Ishikawa (cell line): ENCODE results near the gene NKD1.

ENCODE experiments used
- CEBPB ChIP-seq: IDR thresholded peaks from 2 replicates; pipeline ENCODE4 v1.6.1; 2012
- CREB1 ChIP-seq: IDR thresholded peaks from 2 replicates; pipeline ENCODE4 v1.6.1; 2012; ENCODE audit warnings: low read depth
- EGR1 ChIP-seq: IDR thresholded peaks from 2 replicates; pipeline ENCODE4 v1.6.1; 2012
- EP300 ChIP-seq: IDR thresholded peaks from 2 replicates; pipeline ENCODE4 v1.6.1; 2012; ENCODE audit warnings: borderline replicate concordance
- FOXM1 ChIP-seq: IDR thresholded peaks from 2 replicates; pipeline ENCODE4 v1.6.1; 2012; ENCODE audit warnings: low read depth, borderline replicate concordance
- NFIC ChIP-seq: IDR thresholded peaks from 2 replicates; pipeline ENCODE4 v1.6.1; 2012
- RAD21 ChIP-seq: IDR thresholded peaks from 2 replicates; pipeline ENCODE4 v1.6.1; 2012; ENCODE audit warnings: low read depth
- TAF1 ChIP-seq: IDR thresholded peaks from 2 replicates; pipeline ENCODE4 v1.6.1; 2012; ENCODE audit warnings: low read depth, mild to moderate bottlenecking
- TCF12 ChIP-seq: IDR thresholded peaks from 2 replicates; pipeline ENCODE4 v1.6.1; 2012; ENCODE audit warnings: low read depth
- TEAD4 ChIP-seq: IDR thresholded peaks from 2 replicates; pipeline ENCODE4 v1.6.1; 2012
- USF1 ChIP-seq: IDR thresholded peaks from 2 replicates; pipeline ENCODE4 v1.6.1; 2012
- YY1 ChIP-seq: IDR thresholded peaks from 2 replicates; pipeline ENCODE4 v1.6.1; 2012; ENCODE audit warnings: low read depth
- ZBTB7A ChIP-seq: IDR thresholded peaks from 2 replicates; pipeline ENCODE4 v1.6.1; 2012; ENCODE audit warnings: low read depth
- TF ChIP-seq, protein P1 (sequence below): IDR thresholded peaks from 2 replicates; pipeline ENCODE4 v1.6.1; 2012
- TF ChIP-seq, protein P2 (sequence below): IDR thresholded peaks from 2 replicates; pipeline ENCODE4 v1.6.1; 2012; ENCODE audit warnings: low read depth, mild to moderate bottlenecking

The NKD1 gene

DNA sequence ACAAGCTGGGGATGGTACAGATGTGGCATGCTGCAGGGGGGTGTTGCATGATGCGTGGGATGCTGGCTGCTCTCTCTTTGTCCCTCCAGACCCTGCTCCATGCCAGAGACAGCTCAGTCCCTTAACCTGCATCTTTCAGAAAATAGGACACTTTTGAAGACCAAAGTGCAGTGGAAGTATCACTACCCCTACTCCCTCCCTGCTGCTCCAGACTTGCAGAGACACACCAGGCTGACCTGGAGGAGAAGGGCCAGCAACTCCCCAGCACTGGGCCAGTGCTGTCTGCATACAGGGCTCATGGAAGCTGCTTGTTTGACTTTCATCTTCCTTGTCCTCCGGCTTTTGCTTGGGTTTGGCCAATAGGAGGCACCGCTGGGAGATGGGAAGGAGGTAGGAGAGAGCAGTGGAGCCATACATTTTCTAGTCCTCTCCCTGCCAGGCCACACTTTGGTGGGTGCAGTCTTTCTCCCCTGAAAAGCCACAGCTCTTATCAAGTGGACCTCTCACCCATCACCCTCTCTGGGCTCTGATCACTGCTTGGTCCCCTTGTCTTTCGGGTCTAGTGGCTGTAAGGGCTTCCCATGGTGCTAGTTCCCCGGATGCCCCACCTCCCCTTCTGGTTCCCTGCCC, 46.1 kb upstream of the NKD1 start:
- TF ChIP-seq YY1 (no peak), TCF12 (no peak)
- TF ChIP-seq, protein P1, sequence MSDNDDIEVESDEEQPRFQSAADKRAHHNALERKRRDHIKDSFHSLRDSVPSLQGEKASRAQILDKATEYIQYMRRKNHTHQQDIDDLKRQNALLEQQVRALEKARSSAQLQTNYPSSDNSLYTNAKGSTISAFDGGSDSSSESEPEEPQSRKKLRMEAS = no peak
- TF ChIP-seq, protein P2, sequence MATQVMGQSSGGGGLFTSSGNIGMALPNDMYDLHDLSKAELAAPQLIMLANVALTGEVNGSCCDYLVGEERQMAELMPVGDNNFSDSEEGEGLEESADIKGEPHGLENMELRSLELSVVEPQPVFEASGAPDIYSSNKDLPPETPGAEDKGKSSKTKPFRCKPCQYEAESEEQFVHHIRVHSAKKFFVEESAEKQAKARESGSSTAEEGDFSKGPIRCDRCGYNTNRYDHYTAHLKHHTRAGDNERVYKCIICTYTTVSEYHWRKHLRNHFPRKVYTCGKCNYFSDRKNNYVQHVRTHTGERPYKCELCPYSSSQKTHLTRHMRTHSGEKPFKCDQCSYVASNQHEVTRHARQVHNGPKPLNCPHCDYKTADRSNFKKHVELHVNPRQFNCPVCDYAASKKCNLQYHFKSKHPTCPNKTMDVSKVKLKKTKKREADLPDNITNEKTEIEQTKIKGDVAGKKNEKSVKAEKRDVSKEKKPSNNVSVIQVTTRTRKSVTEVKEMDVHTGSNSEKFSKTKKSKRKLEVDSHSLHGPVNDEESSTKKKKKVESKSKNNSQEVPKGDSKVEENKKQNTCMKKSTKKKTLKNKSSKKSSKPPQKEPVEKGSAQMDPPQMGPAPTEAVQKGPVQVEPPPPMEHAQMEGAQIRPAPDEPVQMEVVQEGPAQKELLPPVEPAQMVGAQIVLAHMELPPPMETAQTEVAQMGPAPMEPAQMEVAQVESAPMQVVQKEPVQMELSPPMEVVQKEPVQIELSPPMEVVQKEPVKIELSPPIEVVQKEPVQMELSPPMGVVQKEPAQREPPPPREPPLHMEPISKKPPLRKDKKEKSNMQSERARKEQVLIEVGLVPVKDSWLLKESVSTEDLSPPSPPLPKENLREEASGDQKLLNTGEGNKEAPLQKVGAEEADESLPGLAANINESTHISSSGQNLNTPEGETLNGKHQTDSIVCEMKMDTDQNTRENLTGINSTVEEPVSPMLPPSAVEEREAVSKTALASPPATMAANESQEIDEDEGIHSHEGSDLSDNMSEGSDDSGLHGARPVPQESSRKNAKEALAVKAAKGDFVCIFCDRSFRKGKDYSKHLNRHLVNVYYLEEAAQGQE = no peak

DNA sequence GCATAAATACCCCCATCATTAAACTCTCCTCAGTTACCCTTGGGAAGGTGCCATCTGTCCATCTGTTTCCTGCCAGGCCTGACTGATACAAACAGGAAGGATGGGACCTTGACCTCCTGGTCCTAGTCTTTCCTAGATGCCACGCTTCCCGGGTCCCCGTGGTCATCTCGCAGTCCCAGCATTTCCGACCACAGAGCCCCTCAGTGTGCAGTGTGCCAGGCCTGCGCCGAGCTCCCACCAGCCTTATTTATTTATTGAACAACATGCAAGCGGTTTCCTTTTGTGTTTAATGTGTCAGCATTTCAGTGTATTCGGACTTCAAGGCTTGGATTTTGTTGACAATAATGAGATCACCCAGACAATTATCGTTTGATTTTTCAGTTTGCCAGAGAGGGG, 45.6 kb upstream of the NKD1 start:
- no peak for TF ChIP-seq ZBTB7A
- TF ChIP-seq FOXM1 = no peak

- TF ChIP-seq, protein P1 = peak; percentile 23; the same call in 1 of the 2 replicates
- TF ChIP-seq NFIC (peak; percentile 85), EP300 (peak; percentile 47; the same call in 1 of the 2 replicates), TCF12 (peak; percentile 68; the same call in 1 of the 2 replicates), CEBPB (peak; percentile 85), TEAD4 (peak; percentile 72)
These were observed 44.2 kb upstream of the NKD1 start for GRCh38 chr16:50503868-50504531.

DNA sequence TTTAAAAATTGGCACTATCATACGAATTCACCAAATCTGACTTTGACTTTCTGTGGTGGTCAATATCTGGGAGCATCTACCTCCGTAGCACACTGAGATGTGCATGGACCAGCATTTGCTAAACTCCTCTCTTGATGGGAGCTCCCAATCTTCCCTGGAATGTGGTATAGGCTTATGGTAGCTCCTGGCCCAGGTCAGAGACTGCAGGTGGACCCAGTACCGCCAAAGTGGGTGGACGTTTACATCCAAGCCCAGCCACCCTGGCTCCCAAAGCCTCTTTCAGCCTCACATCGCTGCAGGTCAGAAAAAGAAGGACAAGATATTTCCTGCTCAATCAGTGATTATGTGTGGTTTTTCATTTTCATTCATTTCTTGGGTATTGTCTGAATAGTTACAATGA, 43.1 kb upstream of the NKD1 start:
- TF ChIP-seq CEBPB = no peak
- no peak for TF ChIP-seq EP300
- no peak for TF ChIP-seq RAD21
- TF ChIP-seq ZBTB7A = no peak
- no peak for TF ChIP-seq USF1
- TF ChIP-seq CREB1 = no peak
- TF ChIP-seq, protein P1 = no peak
- no peak for TF ChIP-seq TAF1
- TF ChIP-seq TEAD4 = no peak
- TF ChIP-seq FOXM1 = no peak
- no peak for TF ChIP-seq NFIC
- no peak for TF ChIP-seq YY1
- TF ChIP-seq EGR1 = no peak
- TF ChIP-seq TCF12 = no peak
- TF ChIP-seq, protein P2 = no peak

- no peak for TF ChIP-seq FOXM1
- TF ChIP-seq EP300 = no peak
- no peak for TF ChIP-seq CREB1
- TF ChIP-seq, protein P2 = no peak
- no peak for TF ChIP-seq YY1
- no peak for TF ChIP-seq TCF12
- TF ChIP-seq ZBTB7A = no peak
- no peak for TF ChIP-seq RAD21
- TF ChIP-seq, protein P1 = no peak
- no peak for TF ChIP-seq CEBPB
- TF ChIP-seq EGR1 = no peak
- TF ChIP-seq TEAD4 = no peak
- no peak for TF ChIP-seq NFIC
- no peak for TF ChIP-seq TAF1
- no peak for TF ChIP-seq USF1
These were observed 42.3 kb upstream of the NKD1 start for GRCh38 chr16:50505714-50506542.
